Psoas muscle (tissue), 8 donors: ENCODE data around the gene STAM2. TPM values are rescaled to one million over a fixed set of nuclear protein-coding genes. Genes with fewer than 3 reads are reported as not detected.
"Not testable (repeated sequence)": the region's sequence is repeated elsewhere in the genome, so short reads cannot be mapped to it uniquely, and the experiment has no call there.

Experiments used
- ATAC-seq, 4 donors: fragments of 200-7000 bp; cut with Tn5 transposase; one replicate each; pipeline ENCODE4 v1.9.1; 2020; ENCODE audit warnings: moderate library complexity in 3 of 4, mild to moderate bottlenecking in 2 of 4
- DNase-seq, 2 donors: peaks; one replicate each; pipeline ENCODE4 v3.0.0-alpha.2; 2020
- H3K27ac ChIP-seq: fragments of 200-600 bp; one replicate; pipeline ENCODE4 v1.8.0; 2022
- H3K27me3 ChIP-seq, 3 donors: fragments of 200-600 bp in 1 of 3; one replicate each; pipeline versions ENCODE4 v1.6.1 to v1.8.0; 2013 to 2022; ENCODE audit warnings: low read length in 2 of 3, mild to moderate bottlenecking in 2 of 3, moderate library complexity in 1 of 3; ENCODE audit not compliant: insufficient read depth in 3 of 3
- H3K36me3 ChIP-seq, 2 donors: fragments of 200-600 bp in 1 of 2; one replicate each; pipeline versions ENCODE4 v1.6.1 to v1.8.0; 2013 to 2022; ENCODE audit warnings: low read depth in 1 of 2, mild to moderate bottlenecking in 1 of 2, moderate library complexity in 1 of 2; ENCODE audit not compliant: insufficient read depth in 1 of 2
- H3K4me1 ChIP-seq: fragments of 200-600 bp; one replicate; pipeline ENCODE4 v1.8.0; 2022
- H3K4me3 ChIP-seq: fragments of 200-600 bp; one replicate; pipeline ENCODE4 v1.8.0; 2022; ENCODE audit warnings: mild to moderate bottlenecking
- H3K9me3 ChIP-seq: fragments of 200-600 bp; one replicate; pipeline ENCODE4 v1.8.0; 2022
- WGBS, 3 donors: extraction: QIAGEN DNeasy Blood & Tissue Kit; methylation state at CpG; one replicate each; pipeline versions ENCODE4 v1.1.6 to v1.1.7; 2013; 5-methylcytosine and 5-hydroxymethylcytosine counted together
- intact Hi-C, 2 donors: fragments of 100-400 bp; cut with DNase I; formaldehyde crosslinking; loops; one replicate each; pipeline versions ENCODE4 v1.11.0 to v1.14.2; 2022
- polyA plus RNA-seq, 3 donors: library from polyadenylated mRNA; stranded (reverse); fragments of 200-250 nt; gene quantifications; one replicate each; pipeline ENCODE4 v1.2.3, GENCODE V29; 2013
- total RNA-seq, 4 donors: library from RNA; stranded (reverse); fragmentation: NEBNext Ultra II Directional in 2 of 4; extraction: Animal tissue kit (Norgen Biotek cat#: 25700) in 2 of 4; gene quantifications; one replicate each; pipeline versions ENCODE4 v1.2.1 to v1.2.4, GENCODE V29; 2021 to 2023
- TF ChIP-seq, protein P1 (sequence below): fragments of 200-600 bp; IDR thresholded peaks from one replicate; pipeline ENCODE4 v1.8.0; 2022; ENCODE audit warnings: antibody characterized with exemption
- donor health status: healthy with polysubstance abuse.
- donor health status: DM: no; HTN: no; CAD: no; lungs with moderate emphysema.
- donor health status: Bipolar disorder and iron deficiency.
- donor health status: healthy.
- donor health status: DM: yes; HTN: yes; CAD: no.
- donor health status: DM: no; HTN: no; CAD: no.
- donor health status: DM: no; HTN: no; CAD: no.
- donor health status: DM: yes; HTN: yes; CAD: no.

Gene STAM2
- total and polyA plus RNA-seq, 7 donors = 6.8 to 21.1 (median 15.5) TPM

GRCh38 chr2:152166633-152167032 lies 8.9 kb downstream of the STAM2 start:
- no peaks in the 10 kb centered on the region for H3K9me3 ChIP-seq
- no peak for DNase-seq
- no peaks in the 10 kb centered on the region for H3K36me3 ChIP-seq
- H3K27me3 ChIP-seq = no peaks in the 10 kb centered on the region
- intact Hi-C loops = no loop called here
- no peak overlapping the region for H3K4me3 ChIP-seq
- H3K4me1 ChIP-seq = peaks cover 42% of the 10 kb centered on the region
- ATAC-seq = peak in 1 of 4 donors; percentile 56
- no peak overlapping the region for H3K27ac ChIP-seq
- WGBS, 3 donors = 50 to 76% (median 54%) methylated on average over 3 of the region's 3 CpGs
- TF ChIP-seq, protein P1, sequence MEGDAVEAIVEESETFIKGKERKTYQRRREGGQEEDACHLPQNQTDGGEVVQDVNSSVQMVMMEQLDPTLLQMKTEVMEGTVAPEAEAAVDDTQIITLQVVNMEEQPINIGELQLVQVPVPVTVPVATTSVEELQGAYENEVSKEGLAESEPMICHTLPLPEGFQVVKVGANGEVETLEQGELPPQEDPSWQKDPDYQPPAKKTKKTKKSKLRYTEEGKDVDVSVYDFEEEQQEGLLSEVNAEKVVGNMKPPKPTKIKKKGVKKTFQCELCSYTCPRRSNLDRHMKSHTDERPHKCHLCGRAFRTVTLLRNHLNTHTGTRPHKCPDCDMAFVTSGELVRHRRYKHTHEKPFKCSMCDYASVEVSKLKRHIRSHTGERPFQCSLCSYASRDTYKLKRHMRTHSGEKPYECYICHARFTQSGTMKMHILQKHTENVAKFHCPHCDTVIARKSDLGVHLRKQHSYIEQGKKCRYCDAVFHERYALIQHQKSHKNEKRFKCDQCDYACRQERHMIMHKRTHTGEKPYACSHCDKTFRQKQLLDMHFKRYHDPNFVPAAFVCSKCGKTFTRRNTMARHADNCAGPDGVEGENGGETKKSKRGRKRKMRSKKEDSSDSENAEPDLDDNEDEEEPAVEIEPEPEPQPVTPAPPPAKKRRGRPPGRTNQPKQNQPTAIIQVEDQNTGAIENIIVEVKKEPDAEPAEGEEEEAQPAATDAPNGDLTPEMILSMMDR = no peak

- H3K27me3 ChIP-seq = no peaks in the 10 kb centered on the region
- no peaks in the 10 kb centered on the region for H3K9me3 ChIP-seq
- H3K36me3 ChIP-seq = no peaks in the 10 kb centered on the region
- DNase-seq (no peak), ATAC-seq (no peak)
- WGBS, 3 donors = 88 to 94% (median 88%) methylated on average over 7 of the region's 7 CpGs
- TF ChIP-seq, protein P1 = no peak
- intact Hi-C loops = no loop called here
- H3K4me3 ChIP-seq = no peak overlapping the region
- H3K27ac ChIP-seq = no peak overlapping the region
- H3K4me1 ChIP-seq = peaks cover 34% of the 10 kb centered on the region
Observed at GRCh38 chr2:152165780-152166179, 9.8 kb downstream of the STAM2 start.

DNA sequence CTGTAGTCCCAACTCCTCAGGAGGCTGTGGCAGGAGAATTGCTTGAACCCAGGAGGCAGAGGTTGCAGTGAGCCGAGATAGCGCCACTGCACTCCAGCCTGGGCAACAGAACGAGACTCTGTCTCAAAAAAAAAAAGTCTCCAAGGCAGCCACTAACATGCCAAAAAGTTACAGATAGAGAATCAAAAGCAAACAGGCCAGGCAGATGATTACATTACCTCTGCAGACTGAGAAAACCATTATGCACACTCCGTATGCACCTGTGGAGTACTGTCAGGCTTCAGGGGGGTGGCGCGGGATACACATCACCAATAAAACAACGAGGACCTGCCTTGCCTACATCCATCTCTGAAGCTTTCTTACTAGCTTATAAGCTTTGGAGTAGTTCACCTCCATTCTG lies 10.3 kb downstream of the STAM2 start:
- intact Hi-C loops = no loop called here
- Histone ChIP-seq H3K4me3 (no peak overlapping the region), H3K9me3 (no peaks in the 10 kb centered on the region), H3K4me1 (peaks cover 31% of the 10 kb centered on the region), H3K36me3 (no peaks in the 10 kb centered on the region), H3K27ac (no peak overlapping the region), H3K27me3 (no peaks in the 10 kb centered on the region)
- no peak for ATAC-seq
- 84 to 88% (median 84%) methylated on average over 7 of the region's 7 CpGs for WGBS, 3 donors
- TF ChIP-seq, protein P1 = no peak
- no peak for DNase-seq

DNA sequence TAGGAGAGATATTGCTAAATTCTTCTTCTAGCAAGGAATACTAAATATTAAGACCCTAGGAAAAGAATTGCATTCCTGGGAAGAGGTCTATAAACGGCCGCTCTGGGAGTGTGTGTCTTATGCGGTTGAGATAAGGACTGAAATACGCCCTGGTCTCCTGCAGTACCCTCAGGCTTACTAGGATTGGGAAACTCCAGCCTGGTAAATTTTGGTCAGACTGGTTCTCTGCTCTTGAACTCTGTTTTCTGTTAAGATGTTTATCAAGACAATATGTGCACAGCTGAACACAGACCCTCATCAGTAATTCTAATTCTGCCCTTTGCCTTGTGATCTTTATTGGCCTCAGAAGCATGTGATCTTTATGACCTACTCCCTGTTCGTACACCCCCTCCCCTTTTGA lies 11.9 kb downstream of the STAM2 start:
- H3K9me3 ChIP-seq, DNase-seq, H3K4me3 ChIP-seq, H3K27me3 ChIP-seq, H3K27ac ChIP-seq, intact Hi-C loops, H3K36me3 ChIP-seq, ATAC-seq: not testable (repeated sequence)
- H3K4me1 ChIP-seq = peaks cover 25% of the 10 kb centered on the region
- WGBS, 3 donors = 88 to 93% (median 89%) methylated on average over 5 of the region's 5 CpGs

- DNase-seq (no peak), ATAC-seq (no peak)
- whole genome bisulfite sequencing, 3 donors = 96 to 100% (median 99%) methylated on average over 3 of the region's 3 CpGs
- Histone ChIP-seq H3K9me3 (no peaks in the 10 kb centered on the region), H3K27ac (no peak overlapping the region), H3K27me3 (no peaks in the 10 kb centered on the region), H3K36me3 (no peaks in the 10 kb centered on the region), H3K4me3 (no peak overlapping the region), H3K4me1 (peaks cover 18% of the 10 kb centered on the region)
- TF ChIP-seq, protein P1 = no peak
- intact Hi-C loops = no loop called here
Observed at GRCh38 chr2:152162141-152162540, 13.4 kb downstream of the STAM2 start.
